Loucy (cell line): ENCODE data around the gene SUSD3.

Experiments used
- EZH2phosphoT487 ChIP-seq: fragments of 200-600 bp; IDR thresholded peaks from 2 replicates; pipeline ENCODE4 v1.6.1; 2018; ENCODE audit warnings: antibody characterized with exemption, mild to moderate bottlenecking, moderate library complexity, borderline replicate concordance
- TF ChIP-seq, protein P1 (sequence below): fragments of 200-600 bp; sonication (generic); conservative IDR thresholded peaks from 2 replicates; pipeline ENCODE4 v1.5.1; 2014; ENCODE audit warnings: mild to moderate bottlenecking, antibody characterized with exemption, low read length

- TF ChIP-seq, protein P1, sequence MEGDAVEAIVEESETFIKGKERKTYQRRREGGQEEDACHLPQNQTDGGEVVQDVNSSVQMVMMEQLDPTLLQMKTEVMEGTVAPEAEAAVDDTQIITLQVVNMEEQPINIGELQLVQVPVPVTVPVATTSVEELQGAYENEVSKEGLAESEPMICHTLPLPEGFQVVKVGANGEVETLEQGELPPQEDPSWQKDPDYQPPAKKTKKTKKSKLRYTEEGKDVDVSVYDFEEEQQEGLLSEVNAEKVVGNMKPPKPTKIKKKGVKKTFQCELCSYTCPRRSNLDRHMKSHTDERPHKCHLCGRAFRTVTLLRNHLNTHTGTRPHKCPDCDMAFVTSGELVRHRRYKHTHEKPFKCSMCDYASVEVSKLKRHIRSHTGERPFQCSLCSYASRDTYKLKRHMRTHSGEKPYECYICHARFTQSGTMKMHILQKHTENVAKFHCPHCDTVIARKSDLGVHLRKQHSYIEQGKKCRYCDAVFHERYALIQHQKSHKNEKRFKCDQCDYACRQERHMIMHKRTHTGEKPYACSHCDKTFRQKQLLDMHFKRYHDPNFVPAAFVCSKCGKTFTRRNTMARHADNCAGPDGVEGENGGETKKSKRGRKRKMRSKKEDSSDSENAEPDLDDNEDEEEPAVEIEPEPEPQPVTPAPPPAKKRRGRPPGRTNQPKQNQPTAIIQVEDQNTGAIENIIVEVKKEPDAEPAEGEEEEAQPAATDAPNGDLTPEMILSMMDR = no peak
- TF ChIP-seq EZH2phosphoT487 = no peak
These were observed 38.4 kb downstream of the SUSD3 start for GRCh38 chr9:93096811-93097382.
